ENCODE measurements around the gene SLC39A11.

DNA sequence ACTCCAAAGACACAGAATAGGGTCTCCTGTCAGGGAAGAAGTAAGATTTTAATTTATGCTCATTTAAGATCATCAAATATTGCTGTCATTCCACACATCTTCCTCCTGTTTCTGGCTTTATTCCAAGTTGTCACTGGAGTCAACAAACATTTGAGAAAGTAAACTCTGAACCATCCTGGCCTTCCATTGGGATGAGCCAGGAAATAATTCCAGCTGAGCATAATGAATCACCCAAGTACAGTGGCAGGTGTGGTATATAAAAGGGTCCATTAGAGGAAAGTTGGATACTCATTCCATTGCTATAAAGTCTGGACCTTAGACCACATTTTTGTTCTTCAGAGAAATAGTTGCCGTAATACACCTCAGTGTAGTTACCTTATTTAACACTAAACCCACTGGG is 246.1 kb downstream of the SLC39A11 start:
- TF ChIP-seq, protein P1, sequence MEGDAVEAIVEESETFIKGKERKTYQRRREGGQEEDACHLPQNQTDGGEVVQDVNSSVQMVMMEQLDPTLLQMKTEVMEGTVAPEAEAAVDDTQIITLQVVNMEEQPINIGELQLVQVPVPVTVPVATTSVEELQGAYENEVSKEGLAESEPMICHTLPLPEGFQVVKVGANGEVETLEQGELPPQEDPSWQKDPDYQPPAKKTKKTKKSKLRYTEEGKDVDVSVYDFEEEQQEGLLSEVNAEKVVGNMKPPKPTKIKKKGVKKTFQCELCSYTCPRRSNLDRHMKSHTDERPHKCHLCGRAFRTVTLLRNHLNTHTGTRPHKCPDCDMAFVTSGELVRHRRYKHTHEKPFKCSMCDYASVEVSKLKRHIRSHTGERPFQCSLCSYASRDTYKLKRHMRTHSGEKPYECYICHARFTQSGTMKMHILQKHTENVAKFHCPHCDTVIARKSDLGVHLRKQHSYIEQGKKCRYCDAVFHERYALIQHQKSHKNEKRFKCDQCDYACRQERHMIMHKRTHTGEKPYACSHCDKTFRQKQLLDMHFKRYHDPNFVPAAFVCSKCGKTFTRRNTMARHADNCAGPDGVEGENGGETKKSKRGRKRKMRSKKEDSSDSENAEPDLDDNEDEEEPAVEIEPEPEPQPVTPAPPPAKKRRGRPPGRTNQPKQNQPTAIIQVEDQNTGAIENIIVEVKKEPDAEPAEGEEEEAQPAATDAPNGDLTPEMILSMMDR (IDR thresholded peaks at IDR 0.05), result no peak
- TF ChIP-seq POLR2A (IDR thresholded peaks at IDR 0.05), result no peak
